ENCODE results near the gene PER2.

PER2 gene

GRCh38 chr2:238267884-238268680 lies 20.3 kb downstream of the PER2 start:
- DNase-seq, result no peak

- DNase-seq, result no peak
These were observed 21.1 kb downstream of the PER2 start for GRCh38 chr2:238267341-238267710.

- DNase-seq, result no peak
These were observed 22.8 kb downstream of the PER2 start for GRCh38 chr2:238265605-238266004.

- no peak for DNase-seq
These were observed 24.3 kb downstream of the PER2 start for GRCh38 chr2:238264072-238264460.

- peak; percentile 76 to 79 for DNase-seq
These were observed 25.0 kb downstream of the PER2 start for GRCh38 chr2:238263204-238264071.

- no peak for DNase-seq
These were observed 25.8 kb downstream of the PER2 start for GRCh38 chr2:238262496-238263122.

GRCh38 chr2:238261718-238262375 lies 26.6 kb downstream of the PER2 start:
- no peak for DNase-seq

GRCh38 chr2:238260883-238261282 lies 27.5 kb downstream of the PER2 start:
- DNase-seq, result no peak

GRCh38 chr2:238259061-238260020 lies 29.1 kb downstream of the PER2 start:
- DNase-seq, result no peak

GRCh38 chr2:238257786-238258700 lies 30.4 kb downstream of the PER2 start:
- no peak for DNase-seq

- DNase-seq, result peak; percentile 75
These were observed 31.8 kb downstream of the PER2 start for GRCh38 chr2:238256594-238257104.

GRCh38 chr2:238256111-238256510 lies 32.3 kb downstream of the PER2 start:
- no peak for DNase-seq

GRCh38 chr2:238255636-238256035 lies 32.8 kb downstream of the PER2 start:
- DNase-seq, result no peak

- DNase-seq, result no peak
These were observed 33.3 kb downstream of the PER2 start for GRCh38 chr2:238255151-238255551.

GRCh38 chr2:238254095-238254723 lies 34.2 kb downstream of the PER2 start:
- no peak for DNase-seq

- no peak for DNase-seq
These were observed 35.4 kb downstream of the PER2 start for GRCh38 chr2:238252766-238253630.

GRCh38 chr2:238251986-238252385 lies 36.4 kb downstream of the PER2 start:
- no peak for DNase-seq

- DNase-seq, result no peak
These were observed 37.1 kb downstream of the PER2 start for GRCh38 chr2:238251331-238251730.

GRCh38 chr2:238250896-238251295 lies 37.5 kb downstream of the PER2 start:
- DNase-seq, result no peak

Data from stimulated activated CD4-positive, alpha-beta T cell treated with anti-CD3 and anti-CD28 coated beads, Interleukin-2, amount 100 ng/mL, for 24 hours (primary cell).